ENCODE results near the gene ITGAL. TPM values are rescaled to one million over a fixed set of nuclear protein-coding genes. Genes with fewer than 3 reads are reported as not detected.

The ITGAL gene
- total RNA-seq, 4 donors from 2014 or later = 1.8 to 33.7 (median 6.7) TPM

GRCh38 chr16:30528799-30529457 is 56.4 kb downstream of the ITGAL start:
- Histone ChIP-seq H3K36me3 (peaks cover 0 to 12% (median 4%) of the 10 kb centered on the region in 4 donors), H3K4me1 (peaks cover 19 to 44% (median 31%) of the 10 kb centered on the region in 4 donors), H3K27me3 (no peaks in the 10 kb centered on the region), H3K27ac (peak overlapping the region in 3 of 4 donors; percentile 97 to 99 (median 99)), H3K9me3 (no peaks in the 10 kb centered on the region), H3K4me3 (no peak overlapping the region)
- in situ Hi-C loops (cut with MboI; ENCODE audit: low pct_ligation_motif_present in 1 of 4, low pct_unique_long_range_greater_than_20kb in 1 of 4, low sequenced_read_pairs in 3 of 4) = loop anchor here in 2 of 4 donors (10.0 kb wide), 2 partner anchors 84 to 94 kb away; partner anchors contain the start of genes DCTPP1 (in 1 of the 2) and SEPHS2 (in 1 of the 2)
- intact Hi-C loops (cut with DNase I; ENCODE audit: low total_unique reads) = loop anchor here (10.0 kb wide), 1 partner anchor 84 kb away; the partner anchor contains the start of gene SEPHS2
- 78% methylated on average over 4 of the region's 4 CpGs; no CpG with 5 or more reads in 1 of the 2 donors for WGBS, 2 donors (ENCODE audit: low coverage in 1 of 2)
- TF ChIP-seq CTCF (IDR thresholded peaks at IDR 0.05) (no peak), POLR2AphosphoS5 (IDR thresholded peaks at IDR 0.05) (no peak), EP300 (IDR thresholded peaks at IDR 0.05; ENCODE audit: low read depth) (no peak), POLR2A (IDR thresholded peaks at IDR 0.05) (no peak)
- no peak for DNase-seq

- WGBS, 2 donors (ENCODE audit: low coverage in 1 of 2) = 74% methylated on average over 13 of the region's 13 CpGs; no CpG with 5 or more reads in 1 of the 2 donors
- Histone ChIP-seq H3K9me3 (no peaks in the 10 kb centered on the region), H3K4me1 (peaks cover 19 to 42% (median 35%) of the 10 kb centered on the region in 4 donors), H3K36me3 (peaks cover 0 to 12% (median 4%) of the 10 kb centered on the region in 4 donors), H3K4me3 (no peak overlapping the region), H3K27ac (no peak overlapping the region), H3K27me3 (no peaks in the 10 kb centered on the region)
- DNase-seq = no peak
- in situ Hi-C loops (cut with MboI; ENCODE audit: low pct_ligation_motif_present in 1 of 4, low pct_unique_long_range_greater_than_20kb in 1 of 4, low sequenced_read_pairs in 3 of 4) = no loop called here
- TF ChIP-seq POLR2AphosphoS5 (IDR thresholded peaks at IDR 0.05) (no peak), CTCF (IDR thresholded peaks at IDR 0.05) (no peak), POLR2A (IDR thresholded peaks at IDR 0.05) (no peak), EP300 (IDR thresholded peaks at IDR 0.05; ENCODE audit: low read depth) (no peak)
- intact Hi-C loops (cut with DNase I; ENCODE audit: low total_unique reads) = no loop called here
These were observed 57.9 kb downstream of the ITGAL start for GRCh38 chr16:30530163-30531037.

- 96 to 100% methylated on average over 1 to 56 of the region's 57 CpGs for WGBS, 2 donors (ENCODE audit: low coverage in 1 of 2)
- peaks cover 19 to 47% (median 41%) of the 10 kb centered on the region in 4 donors for H3K4me1 ChIP-seq
- peak overlapping the region in 3 of 4 donors; percentile 93 to 95 (median 95) for H3K27ac ChIP-seq
- DNase-seq = no peak
- H3K9me3 ChIP-seq = no peaks in the 10 kb centered on the region
- no peak for TF ChIP-seq POLR2AphosphoS5 (IDR thresholded peaks at IDR 0.05)
- TF ChIP-seq POLR2A (IDR thresholded peaks at IDR 0.05) = no peak
- no peak for TF ChIP-seq CTCF (IDR thresholded peaks at IDR 0.05)
- TF ChIP-seq EP300 (IDR thresholded peaks at IDR 0.05; ENCODE audit: low read depth) = no peak
- intact Hi-C loops (cut with DNase I; ENCODE audit: low total_unique reads) (no loop called here), in situ Hi-C loops (cut with MboI; ENCODE audit: low pct_ligation_motif_present in 1 of 4, low pct_unique_long_range_greater_than_20kb in 1 of 4, low sequenced_read_pairs in 3 of 4) (no loop called here)
- H3K4me3 ChIP-seq = no peak overlapping the region
- H3K36me3 ChIP-seq = peaks cover 0 to 12% (median 4%) of the 10 kb centered on the region in 4 donors
- no peaks in the 10 kb centered on the region for H3K27me3 ChIP-seq
These were observed 60.0 kb downstream of the ITGAL start for GRCh38 chr16:30532285-30533145.

All from transverse colon (tissue), 4 donors.